ENCODE results near the gene CD1C. TPM values are rescaled to one million over a fixed set of nuclear protein-coding genes. Genes with fewer than 3 reads are reported as not detected.
A peak's percentile ranks its signal among the peaks of the same experiment; 100 is the strongest.

CD1C gene
- total RNA-seq, 1 donor from 2014 or later = 6.7 TPM

- no peak for ATAC-seq
Observed at GRCh38 chr1:158310623-158311022, 20.9 kb downstream of the CD1C start.

GRCh38 chr1:158311066-158311465 is 21.3 kb downstream of the CD1C start:
- intact Hi-C loops (cut with DNase I) = no loop called here

More at GRCh38 chr1:158310623-158311022, 20.9 kb downstream of the CD1C start:
- no peak for DNase-seq
- H3K27ac ChIP-seq = no peak overlapping the region
- intact Hi-C loops (cut with DNase I) = no loop called here
- H3K27me3 ChIP-seq = no peaks in the 10 kb centered on the region
- H3K9me3 ChIP-seq = peaks cover 8% of the 10 kb centered on the region
- H3K4me1 ChIP-seq = no peaks in the 10 kb centered on the region
- H3K4me3 ChIP-seq = no peak overlapping the region
- no peaks in the 10 kb centered on the region for H3K36me3 ChIP-seq
- no peak for TF ChIP-seq CTCF (IDR thresholded peaks at IDR 0.05)

GRCh38 chr1:158323866-158324265 is 34.1 kb downstream of the CD1C start:
- Histone ChIP-seq H3K36me3 (no peaks in the 10 kb centered on the region), H3K4me3 (no peak overlapping the region), H3K9me3 (no peaks in the 10 kb centered on the region), H3K4me1 (no peaks in the 10 kb centered on the region), H3K27me3 (no peaks in the 10 kb centered on the region), H3K27ac (no peak overlapping the region)
- no peak for ATAC-seq
- intact Hi-C loops (cut with DNase I) = no loop called here
- no peak for DNase-seq
- no peak for TF ChIP-seq CTCF (IDR thresholded peaks at IDR 0.05)

More at GRCh38 chr1:158311066-158311465, 21.3 kb downstream of the CD1C start:
- H3K9me3 ChIP-seq = peaks cover 8% of the 10 kb centered on the region
- H3K4me1 ChIP-seq = no peaks in the 10 kb centered on the region
- no peaks in the 10 kb centered on the region for H3K27me3 ChIP-seq
- no peak overlapping the region for H3K4me3 ChIP-seq
- no peak for ATAC-seq
- no peak overlapping the region for H3K27ac ChIP-seq
- H3K36me3 ChIP-seq = no peaks in the 10 kb centered on the region
- no peak for DNase-seq
- TF ChIP-seq CTCF (IDR thresholded peaks at IDR 0.05) = no peak

GRCh38 chr1:158324395-158324794 is 34.7 kb downstream of the CD1C start:
- intact Hi-C loops (cut with DNase I) = no loop called here
- no peaks in the 10 kb centered on the region for H3K27me3 ChIP-seq

GRCh38 chr1:158327481-158327880 is 37.8 kb downstream of the CD1C start:
- Histone ChIP-seq H3K9me3 (no peaks in the 10 kb centered on the region), H3K36me3 (no peaks in the 10 kb centered on the region), H3K27me3 (no peaks in the 10 kb centered on the region), H3K4me1 (no peaks in the 10 kb centered on the region), H3K4me3 (no peak overlapping the region), H3K27ac (no peak overlapping the region)
- intact Hi-C loops (cut with DNase I) = no loop called here
- no peak for ATAC-seq
- DNase-seq = no peak
- TF ChIP-seq CTCF (IDR thresholded peaks at IDR 0.05) = no peak

More at GRCh38 chr1:158324395-158324794, 34.7 kb downstream of the CD1C start:
- TF ChIP-seq CTCF (IDR thresholded peaks at IDR 0.05) = no peak
- DNase-seq (no peak), ATAC-seq (no peak)
- no peaks in the 10 kb centered on the region for H3K36me3 ChIP-seq
- H3K4me1 ChIP-seq = no peaks in the 10 kb centered on the region
- no peak overlapping the region for H3K27ac ChIP-seq
- H3K9me3 ChIP-seq = no peaks in the 10 kb centered on the region
- no peak overlapping the region for H3K4me3 ChIP-seq

- peak; percentile 53 for ATAC-seq
- intact Hi-C loops (cut with DNase I) = no loop called here
- no peaks in the 10 kb centered on the region for H3K27me3 ChIP-seq
Observed at GRCh38 chr1:158328426-158328825, 38.7 kb downstream of the CD1C start.

More at GRCh38 chr1:158328426-158328825, 38.7 kb downstream of the CD1C start:
- H3K27ac ChIP-seq = no peak overlapping the region
- H3K36me3 ChIP-seq = no peaks in the 10 kb centered on the region
- no peaks in the 10 kb centered on the region for H3K9me3 ChIP-seq
- no peak overlapping the region for H3K4me3 ChIP-seq
- TF ChIP-seq CTCF (IDR thresholded peaks at IDR 0.05) = no peak
- no peak for DNase-seq
- no peaks in the 10 kb centered on the region for H3K4me1 ChIP-seq
